Measurements from ENCODE around the gene SLC39A11.
"Not testable (repeated sequence)": the region's sequence is repeated elsewhere in the genome, so short reads cannot be mapped to it uniquely, and the experiment has no call there.

The SLC39A11 gene

DNA sequence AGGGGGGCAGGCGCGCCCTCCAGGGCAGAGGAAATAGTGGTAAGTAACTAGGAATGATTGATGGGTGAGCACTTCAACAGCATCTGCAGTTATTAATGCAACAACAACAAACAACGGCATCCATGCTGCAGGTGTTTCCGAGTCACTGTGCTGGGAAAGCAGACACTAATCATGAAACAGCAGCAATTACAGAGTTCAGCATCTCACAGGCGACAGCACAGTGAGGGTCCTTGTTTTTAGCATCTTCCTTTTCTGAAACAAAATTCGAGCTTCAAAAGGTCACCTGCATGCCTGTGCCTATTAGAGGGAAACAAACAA, 191.9 kb downstream of the SLC39A11 start:
- DNase-seq = no peak

DNA sequence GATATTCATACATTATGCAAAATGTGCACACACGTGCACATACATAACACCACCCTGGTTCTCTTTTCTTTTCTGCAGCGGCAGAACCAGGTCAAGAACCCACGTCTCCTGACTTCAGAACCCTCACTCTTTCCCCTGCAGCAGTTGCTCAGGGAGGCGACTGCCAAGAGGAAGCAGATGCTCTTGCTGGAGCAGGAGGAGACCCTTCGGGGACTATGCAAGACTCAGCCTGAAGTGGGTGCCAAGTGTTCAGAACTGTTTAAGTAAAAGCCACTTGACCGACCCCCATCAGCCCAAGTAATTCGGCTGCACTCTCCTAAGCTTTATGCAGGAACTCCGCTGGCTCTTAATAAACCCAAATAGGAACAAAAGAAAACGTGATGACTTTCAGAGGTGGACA, 193.8 kb downstream of the SLC39A11 start:
- DNase-seq = peak; percentile 37

DNA sequence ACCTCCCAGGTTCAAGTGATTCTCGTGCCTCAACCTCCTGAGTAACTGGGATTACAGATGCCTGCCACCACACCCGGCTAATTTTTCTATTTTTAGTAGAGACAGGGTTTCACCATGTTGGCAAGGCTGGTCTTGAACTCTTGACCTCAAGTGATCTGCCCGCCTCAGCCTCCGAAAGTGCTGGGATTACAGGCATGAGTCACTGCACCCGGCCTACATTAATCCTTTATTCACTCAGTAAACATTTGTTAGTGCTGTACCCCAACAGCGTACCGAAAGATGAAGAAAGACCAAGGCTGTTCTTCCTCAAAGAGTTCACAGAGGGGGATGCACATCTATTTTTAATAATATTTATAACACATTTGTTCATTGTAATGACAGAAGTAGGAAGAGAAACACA, 196.2 kb downstream of the SLC39A11 start:
- not testable (repeated sequence) for DNase-seq

DNA sequence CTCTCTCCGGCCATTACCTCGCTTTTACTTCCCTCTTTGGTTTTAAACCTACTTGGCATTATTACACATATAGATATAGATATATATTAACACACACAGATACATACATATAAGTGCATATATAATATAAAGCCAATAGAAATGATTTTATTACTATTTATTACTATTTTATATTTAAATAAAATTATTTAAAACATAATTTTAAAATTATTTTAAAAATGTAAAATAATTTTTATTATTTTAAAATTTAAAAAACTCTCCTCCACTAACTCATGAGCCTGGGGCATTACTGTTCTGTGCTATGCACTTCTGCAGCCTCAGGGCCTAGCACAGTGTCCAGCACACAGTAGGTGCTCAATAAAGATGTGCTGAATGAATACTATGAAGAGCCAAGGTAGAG, 200.9 kb downstream of the SLC39A11 start:
- DNase-seq = no peak

DNA sequence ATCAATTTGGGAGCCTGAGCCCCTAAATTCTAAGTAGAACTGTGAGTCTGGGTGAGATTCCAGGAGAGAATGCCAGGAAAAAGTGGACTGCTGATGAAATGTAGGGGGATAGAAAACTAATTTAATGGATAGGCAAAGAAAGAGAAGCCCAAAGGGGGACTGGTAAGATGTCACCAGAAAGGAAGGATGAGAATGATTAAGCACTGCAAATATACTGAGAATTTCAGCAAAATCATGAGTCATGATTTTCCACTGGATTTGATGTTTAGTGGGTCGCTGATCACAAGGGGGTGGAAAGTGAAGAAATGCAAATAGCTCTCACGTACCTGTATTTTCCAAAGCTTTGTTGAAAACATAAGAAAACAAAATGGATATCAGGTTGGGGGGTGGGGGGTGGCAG, 201.8 kb downstream of the SLC39A11 start:
- no peak for DNase-seq

DNA sequence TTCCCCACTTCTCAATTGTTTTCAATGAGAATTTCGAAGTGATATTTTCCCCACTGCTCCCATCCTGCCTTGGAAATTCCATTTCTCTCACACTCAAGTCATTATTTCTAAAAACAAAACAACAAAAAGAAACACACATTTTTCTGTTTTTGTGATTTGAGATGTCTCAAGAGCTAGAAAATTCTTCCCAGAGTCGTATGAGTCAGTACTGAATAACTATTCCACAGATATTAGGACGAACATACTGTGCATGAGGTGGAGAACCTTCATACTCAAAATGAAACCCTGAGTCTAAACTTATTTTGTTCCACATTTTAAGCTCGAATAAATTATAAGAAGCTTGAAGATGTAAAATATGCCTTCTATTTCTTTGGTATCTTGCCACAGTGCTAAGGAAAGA, 204.6 kb downstream of the SLC39A11 start:
- no peak for DNase-seq

DNA sequence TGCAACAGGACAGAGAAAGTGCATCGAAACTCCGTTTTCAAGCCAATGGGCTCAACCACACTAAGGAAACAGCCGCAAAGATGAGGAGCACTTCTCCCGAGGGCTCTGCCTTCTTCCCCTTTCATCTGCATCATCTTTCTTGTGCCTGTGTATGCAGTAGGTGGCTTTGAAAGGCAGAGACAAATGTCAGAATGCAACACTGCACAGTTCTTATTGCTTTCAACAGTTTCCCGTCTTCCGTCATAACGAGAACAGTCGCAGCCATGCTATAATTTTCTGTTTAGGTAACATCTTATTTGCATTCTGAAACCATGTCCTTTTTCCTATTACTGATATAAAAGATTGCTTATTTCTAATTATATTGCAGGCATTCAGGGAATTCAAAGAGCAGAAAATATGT, 205.2 kb downstream of the SLC39A11 start:
- DNase-seq = no peak

DNA sequence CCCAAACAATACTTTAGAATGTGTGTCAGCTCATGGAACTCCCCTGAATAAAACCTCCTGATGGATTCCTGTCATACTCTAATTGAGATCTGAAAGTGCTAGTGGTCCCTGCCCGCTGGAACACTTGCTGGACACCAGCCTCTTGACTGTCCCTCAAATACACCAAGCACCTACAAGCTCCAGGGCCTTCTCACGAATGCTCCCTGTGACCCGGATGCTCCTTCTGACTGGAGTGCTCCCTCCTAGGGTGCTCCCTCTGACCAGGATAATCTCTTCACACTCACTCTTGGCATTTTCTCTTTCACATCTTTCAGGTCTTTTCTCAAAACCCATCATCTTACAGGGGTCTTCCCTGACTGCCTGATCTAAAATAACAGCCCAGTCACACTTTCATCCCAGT, 205.9 kb downstream of the SLC39A11 start:
- no peak for DNase-seq

DNA sequence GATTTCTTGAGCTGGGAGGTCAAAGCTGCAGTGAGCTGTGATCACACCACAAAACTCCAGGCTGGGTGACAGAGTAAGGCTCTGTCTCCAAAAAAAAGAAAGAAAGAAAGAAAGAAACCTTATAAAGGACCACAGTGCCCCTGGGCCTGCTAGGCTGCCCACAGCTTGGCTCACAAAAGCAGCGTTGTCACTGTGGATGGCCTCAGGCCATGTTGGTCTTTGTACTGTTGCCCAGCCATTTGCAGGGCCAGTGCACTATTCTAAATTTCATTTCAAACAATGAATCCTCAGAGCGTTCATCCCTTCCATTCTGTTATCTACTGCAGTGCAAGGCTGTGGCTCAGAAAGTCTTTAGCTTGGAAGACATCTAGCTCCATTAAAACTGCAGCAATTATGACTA, 208.4 kb downstream of the SLC39A11 start:
- no peak for DNase-seq

DNA sequence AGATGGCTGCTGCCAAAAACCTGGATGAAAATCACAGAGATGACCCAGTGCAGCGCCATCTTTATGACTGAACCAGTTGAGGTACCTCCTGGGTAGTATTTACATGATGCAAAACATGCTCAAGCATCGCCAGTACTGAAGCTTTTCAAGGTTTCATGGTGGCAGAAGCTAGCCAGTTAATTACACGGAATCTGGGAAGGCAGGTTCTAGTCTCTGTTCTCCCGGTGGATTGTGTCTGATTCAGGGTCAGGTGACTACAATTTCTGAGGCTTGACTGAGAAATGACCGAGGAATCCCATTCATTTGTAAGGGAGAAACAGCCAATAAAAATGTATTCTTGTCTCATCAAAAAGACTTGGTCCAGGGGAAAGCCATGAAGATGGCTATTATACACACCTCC, 209.1 kb downstream of the SLC39A11 start:
- DNase-seq = no peak

DNA sequence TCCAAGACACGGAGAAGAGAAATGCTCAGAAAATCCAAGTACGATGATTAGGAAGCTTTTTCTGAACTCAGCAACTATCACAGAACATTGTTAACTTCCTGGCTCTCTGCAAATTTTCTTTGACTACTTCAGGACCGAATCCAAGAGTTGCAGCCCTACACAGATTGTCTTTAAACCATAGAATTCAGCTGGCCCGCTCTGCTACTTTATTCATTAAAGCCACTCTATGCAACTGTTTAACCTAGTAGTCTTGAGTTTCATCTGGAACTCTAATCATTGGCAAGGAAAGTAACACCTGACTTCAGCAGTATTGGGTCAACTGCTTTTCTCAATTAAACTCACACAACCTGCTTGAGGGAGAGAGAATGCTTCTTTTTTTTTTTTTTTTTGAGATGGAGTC, 210.1 kb downstream of the SLC39A11 start:
- no peak for DNase-seq

DNA sequence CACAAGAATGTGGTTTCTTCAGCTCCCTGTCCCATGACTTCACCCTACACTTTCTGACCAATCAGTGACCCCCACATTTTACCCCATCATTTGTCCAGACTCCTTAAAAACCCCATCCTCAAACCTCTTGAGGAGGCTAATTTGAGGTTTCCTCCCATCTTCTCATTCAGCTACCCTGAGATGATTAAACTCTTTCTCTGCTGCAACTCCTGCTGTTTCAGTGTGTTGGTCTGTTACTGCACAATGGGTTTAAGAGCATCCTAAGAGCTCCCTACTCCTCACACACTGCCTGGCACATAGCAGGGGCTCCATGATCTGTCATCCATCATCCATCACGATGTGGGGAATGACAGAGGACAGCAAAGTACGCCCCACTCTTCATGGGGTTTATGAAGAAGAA, 212.6 kb downstream of the SLC39A11 start:
- no peak for DNase-seq

DNA sequence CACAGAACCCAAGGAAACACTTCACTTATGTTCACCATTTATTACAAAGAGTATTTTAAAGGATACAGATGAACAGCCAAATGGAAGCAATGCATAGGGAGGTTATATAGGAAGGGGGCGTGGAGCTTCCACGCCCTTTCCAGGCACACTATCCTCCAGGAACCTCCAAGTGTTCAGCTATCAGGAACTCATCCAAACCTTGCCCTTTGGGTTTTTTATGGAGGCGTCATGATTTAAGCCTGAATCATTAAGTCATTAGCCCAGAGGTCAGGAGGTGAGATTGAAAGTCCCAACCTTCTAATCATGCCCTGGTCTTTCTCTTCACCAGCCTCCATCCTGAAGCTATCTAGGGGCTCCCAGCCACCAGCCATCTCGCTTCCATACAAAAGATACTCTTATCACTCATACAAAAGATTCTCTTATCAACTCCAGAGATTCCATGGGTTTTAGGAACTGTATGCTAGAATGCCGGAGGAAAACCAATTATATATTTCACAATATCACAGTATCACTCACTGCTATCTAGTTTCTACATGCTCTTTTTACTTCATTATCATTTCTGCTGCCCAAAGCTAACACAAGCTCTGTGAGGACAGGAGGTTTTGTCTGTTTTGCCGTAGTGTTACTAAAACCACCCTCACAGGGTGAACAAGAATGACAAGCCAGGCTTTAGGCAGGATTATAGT, 213.4 kb downstream of the SLC39A11 start:
- DNase-seq = no peak

DNA sequence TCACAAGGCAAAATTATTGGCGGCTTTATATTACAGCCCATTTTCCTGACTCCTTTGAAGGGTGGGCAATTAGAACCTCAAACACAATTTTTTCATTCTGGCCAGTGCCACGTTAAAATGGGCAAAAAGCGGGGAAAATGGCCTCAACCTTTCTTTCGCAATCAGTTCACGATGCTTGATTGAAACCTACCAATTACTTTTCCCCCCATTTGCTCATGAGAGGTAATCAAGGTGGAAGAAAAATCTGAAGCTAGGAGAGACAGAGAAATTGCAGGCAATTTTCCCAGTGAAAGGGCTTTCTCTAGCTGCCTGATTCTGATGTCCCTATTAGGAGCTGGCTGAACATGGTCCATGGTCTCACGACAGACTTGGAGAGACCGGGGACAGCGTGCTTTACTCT, 215.1 kb downstream of the SLC39A11 start:
- DNase-seq = no peak

DNA sequence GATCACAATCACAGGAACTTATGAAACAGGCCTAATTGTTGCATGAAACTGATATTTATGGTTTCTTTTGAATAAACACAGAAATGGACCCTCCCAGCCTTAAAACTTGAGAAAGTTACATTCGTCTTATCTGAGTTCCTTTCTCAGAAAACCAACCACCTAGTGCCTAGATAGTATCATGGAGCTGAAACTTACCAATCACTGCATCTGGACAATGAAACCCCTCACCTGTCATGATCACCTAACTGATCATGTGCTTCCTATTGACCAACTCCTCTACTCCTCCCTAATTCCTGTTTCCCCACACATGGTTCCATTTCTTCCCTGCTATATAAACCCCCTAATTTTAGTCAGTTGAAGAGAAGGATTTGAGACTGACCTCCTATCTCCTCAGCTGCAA, 216.1 kb downstream of the SLC39A11 start:
- no peak for DNase-seq

DNA sequence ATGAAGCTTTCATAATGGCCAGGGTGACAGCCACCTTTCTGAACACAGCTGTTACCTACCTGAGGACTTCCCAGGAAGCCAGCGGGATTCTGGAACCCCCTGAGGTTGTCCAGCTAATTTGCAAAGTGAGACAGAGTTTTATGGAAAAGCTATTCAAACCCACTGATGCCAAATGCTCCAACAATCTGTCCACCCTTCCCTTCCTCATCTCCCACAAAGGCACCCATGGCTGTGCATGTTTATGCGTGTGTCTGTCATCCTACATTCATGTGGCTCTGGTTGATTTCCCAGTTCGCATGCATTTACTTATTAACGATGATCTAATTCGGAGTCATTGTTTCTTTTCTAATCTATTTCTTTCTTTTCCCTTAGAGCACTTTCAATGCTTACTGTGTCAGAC, 217.1 kb downstream of the SLC39A11 start:
- DNase-seq = no peak

DNA sequence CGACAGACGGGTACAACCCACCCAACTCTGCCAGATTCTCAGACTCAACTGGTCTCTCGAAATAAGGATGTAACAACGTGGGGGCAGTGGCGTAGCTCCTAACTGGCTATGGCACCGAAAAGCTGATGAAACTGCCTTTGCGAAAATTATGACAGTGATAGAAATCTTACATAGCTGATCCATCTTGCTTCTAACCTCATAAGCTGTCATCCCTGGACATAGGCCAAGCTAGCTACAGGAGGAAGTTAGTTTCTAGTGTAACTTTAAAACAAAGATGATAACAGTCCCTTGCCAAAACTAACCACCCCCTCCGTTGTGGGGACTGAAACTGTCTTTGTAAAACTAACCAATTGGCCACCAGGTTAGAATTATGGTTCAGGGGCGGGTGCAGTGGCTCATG, 220.1 kb downstream of the SLC39A11 start:
- no peak for DNase-seq

DNA sequence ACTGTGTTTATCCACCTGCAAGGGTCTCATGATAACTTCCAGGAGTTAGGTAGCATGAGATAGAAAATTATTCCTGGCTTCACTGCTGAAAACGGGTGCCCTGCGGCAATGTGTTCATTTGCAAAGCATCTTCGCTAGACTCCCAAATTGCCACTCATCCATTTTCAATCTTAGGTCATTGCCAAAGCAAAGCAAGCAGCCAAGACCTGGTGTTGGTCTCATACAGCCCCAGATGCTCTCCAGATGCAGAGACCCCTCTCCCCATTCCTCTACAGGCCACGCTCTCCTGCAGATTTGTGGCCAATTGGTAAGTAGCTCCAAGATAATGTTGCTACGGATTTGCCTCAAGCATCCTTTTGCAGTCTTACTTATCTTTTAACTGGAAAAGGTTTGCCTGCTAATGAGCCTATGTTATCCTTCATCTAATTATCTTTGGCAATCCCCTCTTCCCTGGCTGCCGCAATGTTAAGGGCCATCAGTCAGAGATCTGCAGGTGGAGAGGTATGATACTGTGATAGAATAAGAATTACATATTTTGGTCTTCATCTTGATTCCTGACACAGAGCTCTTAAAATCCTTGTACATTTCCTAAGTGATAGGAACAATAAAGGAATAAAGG, 222.0 kb downstream of the SLC39A11 start:
- DNase-seq = no peak

DNA sequence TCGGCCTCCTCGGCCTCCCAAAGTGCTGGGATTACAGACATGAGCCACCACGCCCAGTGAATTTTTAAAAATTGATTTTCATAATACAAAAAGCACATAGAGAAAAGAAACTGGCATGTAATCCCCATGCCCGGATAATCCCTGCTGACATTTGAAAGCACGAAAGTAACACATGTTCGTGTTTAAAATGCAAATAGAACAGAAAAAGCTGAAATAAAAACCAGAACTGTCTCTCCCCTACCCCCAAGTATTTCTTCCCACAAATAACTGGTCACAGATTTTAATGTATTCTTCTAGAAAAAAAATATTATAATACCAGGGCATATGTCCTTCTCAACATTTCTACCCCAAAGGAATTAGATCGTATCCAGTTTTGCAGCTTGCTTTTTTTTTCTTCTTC, 222.9 kb downstream of the SLC39A11 start:
- DNase-seq = no peak

DNA sequence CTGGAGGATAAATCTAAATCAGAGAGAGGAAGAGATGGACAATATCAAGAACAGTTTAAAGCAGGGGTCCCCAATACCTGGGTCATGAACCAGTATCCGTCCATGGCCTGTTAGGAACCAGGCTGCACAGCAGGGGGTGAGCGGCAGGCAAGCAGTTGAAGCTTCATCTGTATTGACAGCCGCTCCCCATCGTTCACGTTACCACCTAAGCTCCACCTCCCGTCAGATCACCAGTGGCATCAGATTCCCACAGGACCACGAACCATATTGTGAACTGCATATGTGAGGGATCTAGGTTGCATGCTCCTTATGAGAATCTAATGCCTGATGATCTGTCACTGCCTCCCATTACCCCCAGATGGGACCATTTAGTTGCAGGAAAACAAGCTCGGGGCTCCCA, 226.5 kb downstream of the SLC39A11 start:
- DNase-seq = no peak

DNA sequence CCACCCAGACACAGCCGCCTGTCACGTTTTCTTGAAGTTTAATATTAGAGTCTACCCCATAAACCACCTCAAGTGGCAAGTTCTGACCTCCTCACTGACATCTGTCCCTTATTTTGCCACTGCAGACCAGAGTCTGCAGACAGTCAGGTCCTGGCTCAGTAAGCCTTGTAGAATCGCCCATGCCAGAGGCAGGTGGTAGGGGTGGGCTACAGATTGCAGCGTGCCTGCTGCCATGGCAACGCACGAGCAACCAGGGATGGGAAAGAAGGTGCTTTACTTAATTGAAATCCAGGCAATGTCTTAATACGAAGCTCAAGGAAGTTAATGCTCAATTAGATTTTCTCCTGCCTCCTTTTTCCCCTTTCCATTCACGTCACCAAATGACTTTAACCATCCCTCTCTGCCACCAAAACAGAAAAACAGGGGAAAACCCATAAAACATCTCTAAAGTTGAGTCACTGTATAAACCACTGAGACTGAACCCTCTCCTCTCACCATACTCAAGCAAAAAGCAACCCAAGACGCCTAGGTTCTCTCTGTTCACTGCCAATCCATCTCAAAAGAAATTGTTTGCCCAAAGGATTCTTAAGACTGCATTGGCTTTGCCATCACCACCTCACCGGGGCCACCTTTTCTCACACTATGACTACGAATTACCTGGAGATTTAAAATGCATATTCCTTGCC, 228.8 kb downstream of the SLC39A11 start:
- DNase-seq = no peak

DNA sequence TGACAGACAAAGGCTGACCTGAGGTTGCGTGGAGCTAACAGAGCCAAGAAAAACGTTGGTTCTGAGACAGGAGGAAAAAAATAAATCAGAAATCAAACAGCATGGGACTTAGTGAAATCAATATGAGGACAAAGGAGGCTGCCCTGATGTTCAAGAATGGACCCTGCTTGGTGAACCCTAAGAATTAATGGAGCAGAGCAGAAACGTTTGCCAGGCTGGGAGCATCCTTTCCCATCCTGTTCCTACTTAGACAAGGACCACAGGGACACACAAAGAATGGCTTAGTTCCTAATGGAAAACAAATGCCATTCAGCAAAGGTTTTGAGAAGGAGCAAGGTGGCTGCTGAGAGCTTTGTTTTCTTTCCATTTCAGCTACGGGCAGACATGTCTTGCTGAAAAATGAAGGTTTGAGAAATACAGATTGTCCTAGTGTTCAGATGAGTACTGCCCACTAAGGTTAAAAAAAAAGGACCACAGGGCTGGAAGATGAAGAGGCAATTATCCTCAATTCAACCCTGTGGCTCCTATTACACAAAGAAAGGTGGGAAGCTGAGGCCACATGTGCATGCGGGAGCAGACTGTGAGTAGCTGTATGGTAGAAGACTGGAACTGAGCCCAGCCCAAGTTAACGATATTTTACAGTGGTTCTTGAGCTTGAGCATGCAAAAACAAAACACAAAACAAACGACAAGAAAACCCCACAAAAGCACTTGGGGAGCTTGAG, 230.1 kb downstream of the SLC39A11 start:
- no peak for DNase-seq

DNA sequence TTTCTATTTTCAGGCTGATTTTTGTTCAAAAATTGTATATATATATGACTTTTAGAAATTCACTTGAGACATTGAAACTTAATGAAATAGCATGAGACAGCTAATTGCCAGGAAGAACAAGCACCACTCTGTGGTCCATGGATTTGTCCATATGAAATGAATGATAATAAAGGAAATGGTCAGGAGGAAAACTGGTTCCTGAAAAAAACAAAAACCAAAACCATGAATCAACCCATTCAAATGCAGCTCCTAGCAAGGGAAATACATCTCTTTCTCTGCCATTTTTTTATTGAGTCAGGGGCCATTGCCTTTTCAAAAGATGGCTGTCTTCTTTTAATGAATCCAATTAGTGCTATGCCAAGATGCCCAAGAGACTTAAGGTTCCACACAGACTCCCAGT, 230.7 kb downstream of the SLC39A11 start:
- DNase-seq = no peak

DNA sequence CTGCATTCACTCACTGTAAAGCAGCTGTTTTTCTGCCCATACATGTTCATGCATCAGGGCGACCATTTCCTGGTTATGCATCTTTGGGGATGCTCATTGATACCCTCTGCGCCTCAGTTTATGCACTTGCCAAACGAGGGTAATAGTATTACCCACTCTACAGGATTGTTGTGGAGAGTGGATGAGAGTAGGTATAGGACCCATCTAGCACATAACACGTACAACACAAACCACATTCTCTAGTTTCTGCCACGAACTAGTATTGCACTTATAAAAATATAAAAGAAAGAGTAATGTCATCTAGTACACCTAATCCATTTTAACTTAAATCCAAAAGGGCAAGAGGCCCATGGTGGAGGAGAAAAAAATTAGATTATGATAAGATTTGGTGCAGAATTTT, 231.7 kb downstream of the SLC39A11 start:
- no peak for DNase-seq

Data from NCI-H446 treated with DMSO at 0.1 percent for 48 hours (cell line).